GM23338 (cell line): ENCODE data around the gene FAM76A. TPM values are rescaled to one million over a fixed set of nuclear protein-coding genes. Genes with fewer than 3 reads are reported as not detected.
A peak's percentile ranks its signal among the peaks of the same experiment; 100 is the strongest.

ENCODE experiments used
- ATAC-seq: fragments of 200-7000 bp; cut with Tn5 transposase; 3 replicates; pipeline ENCODE4 v1.9.1; 2020
- DNase-seq: peaks from one replicate; pipeline ENCODE4 v3.0.0-alpha.2; 2015; ENCODE audit warnings: low spot score
- H2AFZ ChIP-seq: fragments of 200-600 bp; sonication (generic); 2 replicates; pipeline ENCODE4 v1.8.0; 2016; ENCODE audit warnings: antibody characterized with exemption, mild to moderate bottlenecking, moderate library complexity
- H3F3A ChIP-seq: fragments of 200-600 bp; sonication (generic); replicated peaks from 2 replicates; pipeline ENCODE4 v1.8.0; 2017; ENCODE audit warnings: antibody characterized with exemption, mixed run types, low read depth
- H3K27ac ChIP-seq: fragments of 200-600 bp; sonication (generic); 2 replicates; pipeline ENCODE4 v1.6.1; 2016; ENCODE audit warnings: low read depth
- H3K27me3 ChIP-seq: fragments of 200-600 bp; sonication (generic); 2 replicates; pipeline ENCODE4 v1.8.0; 2016; ENCODE audit warnings: mild to moderate bottlenecking, mixed run types, moderate library complexity; ENCODE audit not compliant: insufficient read depth
- H3K36me3 ChIP-seq: fragments of 200-600 bp; sonication (generic); 2 replicates; pipeline ENCODE4 v1.8.0; 2016; ENCODE audit warnings: mild to moderate bottlenecking; ENCODE audit not compliant: insufficient read depth
- H3K4me1 ChIP-seq: fragments of 200-600 bp; sonication (generic); 2 replicates; pipeline ENCODE4 v1.8.0; 2016; ENCODE audit warnings: mild to moderate bottlenecking, moderate library complexity; ENCODE audit not compliant: insufficient read depth
- H3K4me2 ChIP-seq: fragments of 200-600 bp; sonication (generic); 2 replicates; pipeline ENCODE4 v1.7.1; 2017; ENCODE audit warnings: mixed run types
- H3K4me3 ChIP-seq: fragments of 200-600 bp; sonication (generic); 2 replicates; pipeline ENCODE4 v1.6.1; 2016; ENCODE audit warnings: mixed run types
- H3K79me2 ChIP-seq: fragments of 200-600 bp; sonication (generic); replicated peaks from 2 replicates; pipeline ENCODE4 v1.8.0; 2017; ENCODE audit warnings: mild to moderate bottlenecking; ENCODE audit not compliant: insufficient read depth
- H3K9me2 ChIP-seq: fragments of 200-600 bp; sonication (generic); 2 replicates; pipeline ENCODE4 v1.8.0; 2017; ENCODE audit not compliant: insufficient read depth
- H4K20me1 ChIP-seq: fragments of 200-600 bp; sonication (generic); replicated peaks from 2 replicates; pipeline ENCODE4 v1.8.0; 2017; ENCODE audit warnings: mild to moderate bottlenecking; ENCODE audit not compliant: insufficient read depth
- H3K27ac Mint-ChIP-seq: 2 replicates; pipeline ENCODE4 v1.8.0; 2020; ENCODE audit warnings: inconsistent platforms, mild to moderate bottlenecking, moderate library complexity, mixed read lengths
- H3K27me3 Mint-ChIP-seq: 3 replicates; pipeline ENCODE4 v1.8.0; 2022; ENCODE audit warnings: low read depth, mild to moderate bottlenecking, moderate library complexity, mixed read lengths, inconsistent platforms; ENCODE audit not compliant: insufficient read depth, poor library complexity
- H3K36me3 Mint-ChIP-seq: 3 replicates; pipeline ENCODE4 v1.8.0; 2021; ENCODE audit warnings: low read depth, mild to moderate bottlenecking, inconsistent platforms, moderate library complexity, mixed read lengths
- H3K4me1 Mint-ChIP-seq: 3 replicates; pipeline ENCODE4 v1.8.0; 2020; ENCODE audit warnings: mild to moderate bottlenecking, inconsistent platforms, mixed read lengths
- H3K4me3 Mint-ChIP-seq: 3 replicates; pipeline ENCODE4 v1.8.0; 2021; ENCODE audit warnings: moderate library complexity, mild to moderate bottlenecking, inconsistent platforms, mixed read lengths
- H3K9me3 Mint-ChIP-seq: 3 replicates; pipeline ENCODE4 v1.8.0; 2020; ENCODE audit warnings: moderate library complexity, mild to moderate bottlenecking, inconsistent platforms, mixed read lengths
- CTCF ChIP-seq, 2 experiments: fragments of 200-600 bp in 1 of 2; sonication (generic) in 1 of 2; conservative IDR thresholded peaks; 2 replicates each; pipeline versions ENCODE4 v1.5.1 to v1.6.1; 2016 to 2017; ENCODE audit warnings: antibody characterized with exemption in 2 of 2, low read depth in 2 of 2, mild to moderate bottlenecking in 2 of 2, moderate library complexity in 1 of 2
- ETS1 ChIP-seq: IDR thresholded peaks from 2 replicates; pipeline ENCODE4 v1.6.1; 2016; ENCODE audit warnings: antibody characterized with exemption
- EZH2 ChIP-seq: fragments of 200-600 bp; sonication (generic); IDR thresholded peaks from one replicate; pipeline ENCODE4 v1.8.0; 2017; ENCODE audit warnings: antibody characterized with exemption, mild to moderate bottlenecking, low read depth; ENCODE audit not compliant: unreplicated experiment
- EZH2phosphoT487 ChIP-seq: fragments of 200-600 bp; sonication (generic); IDR thresholded peaks from one replicate; pipeline ENCODE4 v1.8.1; 2018; ENCODE audit warnings: antibody characterized with exemption; ENCODE audit not compliant: unreplicated experiment
- JUNB ChIP-seq: IDR thresholded peaks from one replicate; pipeline ENCODE4 v1.6.1; 2016; ENCODE audit warnings: antibody characterized with exemption; ENCODE audit not compliant: unreplicated experiment
- NANOG ChIP-seq: IDR thresholded peaks from 2 replicates; pipeline ENCODE4 v1.6.1; 2016; ENCODE audit warnings: antibody characterized with exemption, borderline replicate concordance
- POLR2AphosphoS5 ChIP-seq: IDR thresholded peaks from 2 replicates; pipeline ENCODE4 v1.6.1; 2016; ENCODE audit warnings: antibody characterized with exemption, low read depth
- REST ChIP-seq: IDR thresholded peaks from one replicate; pipeline ENCODE4 v1.6.1; 2018; ENCODE audit warnings: antibody characterized with exemption; ENCODE audit not compliant: unreplicated experiment
- STAT1 ChIP-seq: IDR thresholded peaks from one replicate; pipeline ENCODE4 v1.6.1; 2016; ENCODE audit warnings: antibody characterized with exemption; ENCODE audit not compliant: unreplicated experiment
- ZNF331 ChIP-seq: fragments of 250-450 bp; sonication (Bioruptor Pico); IDR thresholded peaks from 2 replicates; pipeline ENCODE4 v1.5.0; 2020; ENCODE audit warnings: low read depth, mild to moderate bottlenecking, moderate library complexity
- ZNF462 ChIP-seq: fragments of 250-450 bp; sonication (Bioruptor Pico); IDR thresholded peaks from 2 replicates; pipeline ENCODE4 v1.5.0; 2020; ENCODE audit warnings: mild to moderate bottlenecking, moderate library complexity
- polyA plus RNA-seq: library from polyadenylated mRNA; unstranded; fragments of >200 nt; fragmentation: Nextera tagmentation; extraction: Ambion mirVana; gene quantifications from 2 replicates; pipeline ENCODE4 v1.2.1, GENCODE V29; 2016
- total RNA-seq: library from RNA; depleted of rRNA; stranded (reverse); fragments of >200 nt; shearing (Covaris generic); gene quantifications from 2 replicates; pipeline ENCODE4 v1.2.3, GENCODE V29; 2014

The FAM76A gene
- total and polyA plus RNA-seq, 2 experiments from 2014 or later = 12.5 to 13.8 TPM

DNA sequence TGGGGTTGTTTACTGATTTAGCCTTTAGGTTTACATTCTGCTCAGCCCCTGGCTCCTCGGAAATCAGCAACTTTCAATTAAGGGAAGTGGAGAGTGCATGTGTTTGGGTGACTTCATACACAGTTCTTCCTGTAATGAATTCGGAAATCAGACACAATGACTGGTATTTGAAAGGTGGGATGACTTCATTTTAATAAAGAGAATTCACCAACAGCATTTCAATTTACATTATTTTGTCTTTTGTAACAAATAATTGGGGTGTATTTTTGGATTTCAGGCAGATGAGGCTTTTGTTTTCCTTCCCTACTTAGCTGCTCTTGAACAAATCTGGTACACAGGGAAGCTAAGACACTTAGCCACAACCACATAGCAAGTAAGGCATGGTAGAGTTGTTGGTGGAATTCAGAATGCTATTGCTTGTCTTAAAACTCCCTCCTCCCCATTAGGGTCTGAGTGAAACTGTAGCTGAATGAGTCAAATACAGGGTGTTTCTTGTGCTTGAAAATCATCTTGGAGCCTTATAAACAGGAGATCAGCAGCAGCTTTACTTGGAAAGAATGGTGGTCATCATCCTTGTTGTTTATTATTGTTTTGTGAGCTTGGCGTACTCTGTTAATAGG lies 48.2 kb downstream of the FAM76A start (continued):
- no peak for TF ChIP-seq ZNF462 (CRISPR knock-in tag)

DNA sequence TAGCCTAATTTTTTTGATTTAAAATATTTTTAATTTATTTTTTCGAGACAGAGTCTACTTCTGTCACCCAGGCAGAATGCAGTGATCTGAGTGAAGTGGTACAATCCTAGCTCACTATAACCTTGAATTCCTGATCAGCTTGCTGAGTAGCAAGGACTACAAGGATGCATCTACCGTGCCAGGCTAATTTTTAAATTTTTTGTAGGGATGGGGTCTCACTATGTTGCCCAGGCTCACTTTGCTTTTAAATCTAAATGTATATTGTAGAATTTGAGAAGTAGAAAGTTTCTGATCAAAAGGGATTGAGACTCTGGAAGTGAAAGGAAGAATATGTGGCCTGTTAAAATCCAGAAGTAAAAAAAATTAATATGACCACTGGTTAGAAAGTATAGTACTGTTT lies 48.9 kb downstream of the FAM76A start:
- Mint-ChIP-seq H3K27me3 (peaks cover 8% of the 10 kb centered on the region), H3K27ac (no peak overlapping the region), H3K4me3 (no peak overlapping the region), H3K36me3 (no peaks in the 10 kb centered on the region), H3K9me3 (no peaks in the 10 kb centered on the region), H3K4me1 (peaks cover 9% of the 10 kb centered on the region)
- Histone ChIP-seq H3K4me2 (0 out of 2 replicates have a peak overlapping the region, but pooled peaks have one; percentile 87), H3K4me3 (no peak overlapping the region), H2AFZ (no peak overlapping the region), H3K4me1 (peaks cover 6% of the 10 kb centered on the region), H3K27ac (no peak overlapping the region), H3K27me3 (no peaks in the 10 kb centered on the region), H3K36me3 (no peaks in the 10 kb centered on the region), H3F3A (no peaks in the 10 kb centered on the region), H3K79me2 (peaks cover 16% of the 10 kb centered on the region), H4K20me1 (no peaks in the 10 kb centered on the region), H3K9me2 (no peaks in the 10 kb centered on the region)
- no peak for ATAC-seq
- DNase-seq = no peak
- TF ChIP-seq ETS1 = no peak
- no peak for TF ChIP-seq CTCF (conservative IDR thresholded peaks at IDR 0.05; ENCODE audit: low read depth in 2 of 2)
- TF ChIP-seq EZH2phosphoT487 = no peak
- no peak for TF ChIP-seq STAT1
- TF ChIP-seq NANOG = no peak
- no peak for TF ChIP-seq JUNB
- no peak for TF ChIP-seq REST
- TF ChIP-seq ZNF331 (CRISPR knock-in tag) = no peak
- no peak for TF ChIP-seq POLR2AphosphoS5
- TF ChIP-seq EZH2 = no peak
